Spleen (tissue), 11 donors: ENCODE measurements around the gene TEKT3. TPM values are rescaled to one million over a fixed set of nuclear protein-coding genes. Genes with fewer than 3 reads are reported as not detected.
A peak's percentile ranks its signal among the peaks of the same experiment; 100 is the strongest.

ENCODE experiments used
- DNase-seq: peaks from one replicate; pipeline ENCODE4 v3.0.0-alpha.2; 2020
- H3K27ac ChIP-seq, 8 donors: fragments of 200-600 bp; sonication (generic) in 7 of 8; 1 replicate in 4 of 8; 2 replicates in 4 of 8; pipeline versions ENCODE4 v1.5.0 to v1.8.0; 2016 to 2021; ENCODE audit warnings: inconsistent platforms in 4 of 8, mild to moderate bottlenecking in 4 of 8, moderate library complexity in 1 of 8
- H3K27me3 ChIP-seq, 7 donors: fragments of 200-600 bp; sonication (generic) in 6 of 7; replicated peaks in 1 of 7; 1 replicate in 4 of 7; 2 replicates in 3 of 7; pipeline versions ENCODE4 v1.5.0 to v1.8.0; 2016 to 2021; ENCODE audit warnings: inconsistent platforms in 3 of 7, mild to moderate bottlenecking in 1 of 7
- H3K36me3 ChIP-seq, 6 donors: fragments of 200-600 bp; sonication (generic) in 5 of 6; 1 replicate in 4 of 6; 2 replicates in 2 of 6; pipeline versions ENCODE4 v1.5.0 to v1.8.0; 2016 to 2021; ENCODE audit warnings: inconsistent platforms in 2 of 6
- H3K4me1 ChIP-seq, 6 donors: fragments of 200-600 bp; sonication (generic) in 5 of 6; 1 replicate in 3 of 6; 2 replicates in 3 of 6; pipeline versions ENCODE4 v1.5.0 to v1.8.0; 2016 to 2021; ENCODE audit warnings: inconsistent platforms in 3 of 6
- H3K4me3 ChIP-seq, 8 donors: fragments of 200-600 bp; sonication (generic) in 7 of 8; 1 replicate in 4 of 8; 2 replicates in 4 of 8; pipeline versions ENCODE4 v1.5.0 to v1.8.0; 2016 to 2021; ENCODE audit warnings: inconsistent platforms in 4 of 8, mild to moderate bottlenecking in 4 of 8, moderate library complexity in 2 of 8
- H3K9me3 ChIP-seq, 8 donors: fragments of 200-600 bp; sonication (generic) in 7 of 8; 1 replicate in 4 of 8; 2 replicates in 4 of 8; pipeline versions ENCODE4 v1.5.0 to v1.8.0; 2016 to 2021; ENCODE audit warnings: inconsistent platforms in 4 of 8
- POLR2A ChIP-seq, 3 donors: fragments of 450-650 bp; IDR thresholded peaks; one replicate each; pipeline ENCODE4 v1.5.1; 2017; ENCODE audit warnings: antibody characterized with exemption in 3 of 3, mild to moderate bottlenecking in 1 of 3
- POLR2AphosphoS5 ChIP-seq, 3 donors: sonication (generic); formaldehyde crosslinking; IDR thresholded peaks; one replicate each; pipeline ENCODE4 v1.5.1; 2017; ENCODE audit warnings: antibody characterized with exemption in 3 of 3
- WGBS, 5 donors: extraction: QIAGEN DNeasy Blood & Tissue Kit in 3 of 5; methylation state at CpG; one replicate each; pipeline versions ENCODE4 v1.1.5 to v1.1.7; 2013 to 2018; 5-methylcytosine and 5-hydroxymethylcytosine counted together
- intact Hi-C: fragments of 100-400 bp; cut with DNase I; formaldehyde crosslinking; loops from one replicate; pipeline ENCODE4 v1.15.0; 2023; ENCODE audit warnings: low total_unique reads
- polyA plus RNA-seq, 3 donors: library from polyadenylated mRNA; stranded (reverse); fragments of 200-250 nt; gene quantifications; one replicate each; pipeline ENCODE4 v1.2.1, GENCODE V29; 2013
- total RNA-seq, 7 donors: library from RNA; depleted of rRNA in 3 of 7; stranded (reverse); fragments of >200 nt in 3 of 7; fragmentation: NEBNext Ultra II Directional in 4 of 7; extraction: Animal tissue kit (Norgen Biotek cat#: 25700) in 4 of 7; gene quantifications; one replicate each; pipeline versions ENCODE4 v1.1.0 to v1.2.1, GENCODE V29; 2016 to 2021
- TF ChIP-seq, protein P1 (sequence below), 11 experiments: fragments of 200-600 bp in 7 of 11; fragments of 450-650 bp in 4 of 11; sonication (generic) in 4 of 11; IDR thresholded peaks in 8 of 11; conservative IDR thresholded peaks in 3 of 11; 1 replicate in 7 of 11; 2 replicates in 4 of 11; pipeline versions ENCODE4 v1.4.0 to v1.8.0; 2016 to 2021; ENCODE audit warnings: antibody characterized with exemption in 11 of 11, inconsistent platforms in 4 of 11, mild to moderate bottlenecking in 1 of 11
- donor health status: healthy with polysubstance abuse.
- donor health status: DM: no; HTN: no; CAD: no; lungs with moderate emphysema.
- donor health status: DM: no; HTN: no; CAD: no.
- donor health status: Bipolar disorder and iron deficiency.
- donor health status: healthy.
- donor health status: DM: no; HTN: no; CAD: no.
- donor health status: DM: yes; HTN: yes; CAD: no.

Gene TEKT3
- total and polyA plus RNA-seq, 10 donors, result 0.10 to 2.2 (median 0.47) TPM; not detected in 2

GRCh38 chr17:15267996-15268395, 73.4 kb downstream of the TEKT3 start:
- DNase-seq, result no peak
- WGBS, 5 donors, result 80 to 90% (median 84%) methylated on average over 3 of the region's 3 CpGs
- intact Hi-C loops, result no loop called here
- TF ChIP-seq POLR2A (IDR thresholded peaks at IDR 0.05) (no peak), POLR2AphosphoS5 (IDR thresholded peaks at IDR 0.05) (no peak)
- TF ChIP-seq, protein P1, sequence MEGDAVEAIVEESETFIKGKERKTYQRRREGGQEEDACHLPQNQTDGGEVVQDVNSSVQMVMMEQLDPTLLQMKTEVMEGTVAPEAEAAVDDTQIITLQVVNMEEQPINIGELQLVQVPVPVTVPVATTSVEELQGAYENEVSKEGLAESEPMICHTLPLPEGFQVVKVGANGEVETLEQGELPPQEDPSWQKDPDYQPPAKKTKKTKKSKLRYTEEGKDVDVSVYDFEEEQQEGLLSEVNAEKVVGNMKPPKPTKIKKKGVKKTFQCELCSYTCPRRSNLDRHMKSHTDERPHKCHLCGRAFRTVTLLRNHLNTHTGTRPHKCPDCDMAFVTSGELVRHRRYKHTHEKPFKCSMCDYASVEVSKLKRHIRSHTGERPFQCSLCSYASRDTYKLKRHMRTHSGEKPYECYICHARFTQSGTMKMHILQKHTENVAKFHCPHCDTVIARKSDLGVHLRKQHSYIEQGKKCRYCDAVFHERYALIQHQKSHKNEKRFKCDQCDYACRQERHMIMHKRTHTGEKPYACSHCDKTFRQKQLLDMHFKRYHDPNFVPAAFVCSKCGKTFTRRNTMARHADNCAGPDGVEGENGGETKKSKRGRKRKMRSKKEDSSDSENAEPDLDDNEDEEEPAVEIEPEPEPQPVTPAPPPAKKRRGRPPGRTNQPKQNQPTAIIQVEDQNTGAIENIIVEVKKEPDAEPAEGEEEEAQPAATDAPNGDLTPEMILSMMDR (IDR thresholded peaks at IDR 0.05 in 8 of 11, conservative IDR thresholded peaks at IDR 0.05 in 3 of 11), result no peak
- H3K4me3 ChIP-seq, result no peak overlapping the region
- no peaks in the 10 kb centered on the region for H3K36me3 ChIP-seq
- peaks cover 0 to 41% (median 4%) of the 10 kb centered on the region in 7 donors for H3K27me3 ChIP-seq
- no peak overlapping the region for H3K27ac ChIP-seq
- no peaks in the 10 kb centered on the region for H3K9me3 ChIP-seq
- peaks cover 0 to 12% (median 6%) of the 10 kb centered on the region in 6 donors for H3K4me1 ChIP-seq

- no peak overlapping the region for H3K4me3 ChIP-seq
- H3K4me1 ChIP-seq, result peaks cover 0 to 26% (median 21%) of the 10 kb centered on the region in 6 donors
- WGBS, 5 donors, result 84 to 93% (median 88%) methylated on average over 13 of the region's 13 CpGs
- no peaks in the 10 kb centered on the region for H3K36me3 ChIP-seq
- no peaks in the 10 kb centered on the region for H3K9me3 ChIP-seq
- H3K27me3 ChIP-seq, result peaks cover 0 to 56% (median 16%) of the 10 kb centered on the region in 7 donors
- intact Hi-C loops, result no loop called here
- H3K27ac ChIP-seq, result no peak overlapping the region
- peak; percentile 21 for DNase-seq
- TF ChIP-seq, protein P1 (IDR thresholded peaks at IDR 0.05 in 8 of 11, conservative IDR thresholded peaks at IDR 0.05 in 3 of 11), result no peak
- TF ChIP-seq POLR2A (IDR thresholded peaks at IDR 0.05) (no peak), POLR2AphosphoS5 (IDR thresholded peaks at IDR 0.05) (no peak)
These were observed 74.9 kb downstream of the TEKT3 start for GRCh38 chr17:15266325-15267125.

DNA sequence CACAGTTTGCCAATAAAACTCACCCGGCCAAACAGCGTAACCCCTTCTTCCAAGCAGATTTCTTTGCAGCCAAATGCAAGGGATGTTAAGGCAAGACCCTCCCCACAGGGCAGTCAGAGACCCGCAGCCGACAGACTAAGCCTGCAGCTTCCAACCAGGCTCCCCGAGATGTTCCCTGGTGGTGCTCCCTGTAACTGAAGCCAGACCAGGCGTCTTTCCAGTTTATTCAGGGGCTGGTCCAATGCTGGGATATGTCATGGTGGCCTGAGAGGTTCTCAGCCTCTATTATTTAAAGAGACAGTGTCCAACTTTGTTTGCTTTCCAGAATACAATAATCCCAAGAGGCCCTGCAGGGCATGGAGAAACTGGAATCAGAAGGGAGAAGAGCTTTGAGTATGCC, 76.3 kb downstream of the TEKT3 start, which contains the start of gene PMP22:
Gene PMP22 (minus strand): TSS at position 196 of the 400 bp plus-strand sequence. CDS start 4,599 bp downstream, outside the sequence.
- Histone ChIP-seq H3K4me3 (no peak within 1 kb of the TSS), H3K27ac (no peak within 1 kb of the TSS)
- WGBS, 5 donors, result 76 to 94% (median 81%) methylated on average over 6 of the region's 6 CpGs

More for the DNA sequence above, 76.3 kb downstream of the TEKT3 start, which contains the start of gene PMP22:
- no peaks in the 10 kb centered on the region for H3K9me3 ChIP-seq
- DNase-seq, result peak; percentile 45
- peaks cover 7 to 40% (median 34%) of the 10 kb centered on the region in 6 donors for H3K4me1 ChIP-seq
- intact Hi-C loops, result no loop called here
- H3K36me3 ChIP-seq, result no peaks in the 10 kb centered on the region
- TF ChIP-seq, protein P1 (IDR thresholded peaks at IDR 0.05 in 8 of 11, conservative IDR thresholded peaks at IDR 0.05 in 3 of 11), result no peak
- TF ChIP-seq POLR2A (IDR thresholded peaks at IDR 0.05) (no peak), POLR2AphosphoS5 (IDR thresholded peaks at IDR 0.05) (no peak)
- H3K27me3 ChIP-seq, result peaks cover 0 to 70% (median 24%) of the 10 kb centered on the region in 7 donors
